GM23338 (cell line): ENCODE measurements around the gene RORC. TPM values are rescaled to one million over a fixed set of nuclear protein-coding genes. Genes with fewer than 3 reads are reported as not detected.

Experiments
- ATAC-seq: fragments of 200-7000 bp; cut with Tn5 transposase; 3 replicates; pipeline ENCODE4 v1.9.1; 2020
- DNase-seq: peaks from one replicate; pipeline ENCODE4 v3.0.0-alpha.2; 2015; ENCODE audit warnings: low spot score
- H2AFZ ChIP-seq: fragments of 200-600 bp; sonication (generic); 2 replicates; pipeline ENCODE4 v1.8.0; 2016; ENCODE audit warnings: antibody characterized with exemption, mild to moderate bottlenecking, moderate library complexity
- H3F3A ChIP-seq: fragments of 200-600 bp; sonication (generic); replicated peaks from 2 replicates; pipeline ENCODE4 v1.8.0; 2017; ENCODE audit warnings: antibody characterized with exemption, mixed run types, low read depth
- H3K27ac ChIP-seq: fragments of 200-600 bp; sonication (generic); 2 replicates; pipeline ENCODE4 v1.6.1; 2016; ENCODE audit warnings: low read depth
- H3K27me3 ChIP-seq: fragments of 200-600 bp; sonication (generic); 2 replicates; pipeline ENCODE4 v1.8.0; 2016; ENCODE audit warnings: mild to moderate bottlenecking, mixed run types, moderate library complexity; ENCODE audit not compliant: insufficient read depth
- H3K36me3 ChIP-seq: fragments of 200-600 bp; sonication (generic); 2 replicates; pipeline ENCODE4 v1.8.0; 2016; ENCODE audit warnings: mild to moderate bottlenecking; ENCODE audit not compliant: insufficient read depth
- H3K4me1 ChIP-seq: fragments of 200-600 bp; sonication (generic); 2 replicates; pipeline ENCODE4 v1.8.0; 2016; ENCODE audit warnings: mild to moderate bottlenecking, moderate library complexity; ENCODE audit not compliant: insufficient read depth
- H3K4me2 ChIP-seq: fragments of 200-600 bp; sonication (generic); 2 replicates; pipeline ENCODE4 v1.7.1; 2017; ENCODE audit warnings: mixed run types
- H3K4me3 ChIP-seq: fragments of 200-600 bp; sonication (generic); 2 replicates; pipeline ENCODE4 v1.6.1; 2016; ENCODE audit warnings: mixed run types
- H3K79me2 ChIP-seq: fragments of 200-600 bp; sonication (generic); replicated peaks from 2 replicates; pipeline ENCODE4 v1.8.0; 2017; ENCODE audit warnings: mild to moderate bottlenecking; ENCODE audit not compliant: insufficient read depth
- H3K9me2 ChIP-seq: fragments of 200-600 bp; sonication (generic); 2 replicates; pipeline ENCODE4 v1.8.0; 2017; ENCODE audit not compliant: insufficient read depth
- H4K20me1 ChIP-seq: fragments of 200-600 bp; sonication (generic); replicated peaks from 2 replicates; pipeline ENCODE4 v1.8.0; 2017; ENCODE audit warnings: mild to moderate bottlenecking; ENCODE audit not compliant: insufficient read depth
- H3K27ac Mint-ChIP-seq: 2 replicates; pipeline ENCODE4 v1.8.0; 2020; ENCODE audit warnings: inconsistent platforms, mild to moderate bottlenecking, moderate library complexity, mixed read lengths
- H3K27me3 Mint-ChIP-seq: 3 replicates; pipeline ENCODE4 v1.8.0; 2022; ENCODE audit warnings: low read depth, mild to moderate bottlenecking, moderate library complexity, mixed read lengths, inconsistent platforms; ENCODE audit not compliant: insufficient read depth, poor library complexity
- H3K36me3 Mint-ChIP-seq: 3 replicates; pipeline ENCODE4 v1.8.0; 2021; ENCODE audit warnings: low read depth, mild to moderate bottlenecking, inconsistent platforms, moderate library complexity, mixed read lengths
- H3K4me1 Mint-ChIP-seq: 3 replicates; pipeline ENCODE4 v1.8.0; 2020; ENCODE audit warnings: mild to moderate bottlenecking, inconsistent platforms, mixed read lengths
- H3K4me3 Mint-ChIP-seq: 3 replicates; pipeline ENCODE4 v1.8.0; 2021; ENCODE audit warnings: moderate library complexity, mild to moderate bottlenecking, inconsistent platforms, mixed read lengths
- H3K9me3 Mint-ChIP-seq: 3 replicates; pipeline ENCODE4 v1.8.0; 2020; ENCODE audit warnings: moderate library complexity, mild to moderate bottlenecking, inconsistent platforms, mixed read lengths
- CREB1 ChIP-seq: fragments of 250-450 bp; sonication (Bioruptor Pico); IDR thresholded peaks from 2 replicates; pipeline ENCODE4 v1.5.0; 2020; ENCODE audit warnings: low read depth, mild to moderate bottlenecking, moderate library complexity
- CTCF ChIP-seq, 2 experiments: fragments of 200-600 bp in 1 of 2; sonication (generic) in 1 of 2; conservative IDR thresholded peaks; 2 replicates each; pipeline versions ENCODE4 v1.5.1 to v1.6.1; 2016 to 2017; ENCODE audit warnings: antibody characterized with exemption in 2 of 2, low read depth in 2 of 2, mild to moderate bottlenecking in 2 of 2, moderate library complexity in 1 of 2
- ETS1 ChIP-seq: IDR thresholded peaks from 2 replicates; pipeline ENCODE4 v1.6.1; 2016; ENCODE audit warnings: antibody characterized with exemption
- EZH2 ChIP-seq: fragments of 200-600 bp; sonication (generic); IDR thresholded peaks from one replicate; pipeline ENCODE4 v1.8.0; 2017; ENCODE audit warnings: antibody characterized with exemption, mild to moderate bottlenecking, low read depth; ENCODE audit not compliant: unreplicated experiment
- EZH2phosphoT487 ChIP-seq: fragments of 200-600 bp; sonication (generic); IDR thresholded peaks from one replicate; pipeline ENCODE4 v1.8.1; 2018; ENCODE audit warnings: antibody characterized with exemption; ENCODE audit not compliant: unreplicated experiment
- JUNB ChIP-seq: IDR thresholded peaks from one replicate; pipeline ENCODE4 v1.6.1; 2016; ENCODE audit warnings: antibody characterized with exemption; ENCODE audit not compliant: unreplicated experiment
- NANOG ChIP-seq: IDR thresholded peaks from 2 replicates; pipeline ENCODE4 v1.6.1; 2016; ENCODE audit warnings: antibody characterized with exemption, borderline replicate concordance
- POLR2AphosphoS5 ChIP-seq: IDR thresholded peaks from 2 replicates; pipeline ENCODE4 v1.6.1; 2016; ENCODE audit warnings: antibody characterized with exemption, low read depth
- REST ChIP-seq: IDR thresholded peaks from one replicate; pipeline ENCODE4 v1.6.1; 2018; ENCODE audit warnings: antibody characterized with exemption; ENCODE audit not compliant: unreplicated experiment
- STAT1 ChIP-seq: IDR thresholded peaks from one replicate; pipeline ENCODE4 v1.6.1; 2016; ENCODE audit warnings: antibody characterized with exemption; ENCODE audit not compliant: unreplicated experiment
- ZNF114 ChIP-seq: fragments of 250-450 bp; sonication (Bioruptor Pico); IDR thresholded peaks from 2 replicates; pipeline ENCODE4 v1.5.0; 2020; ENCODE audit warnings: mild to moderate bottlenecking, moderate library complexity
- ZNF331 ChIP-seq: fragments of 250-450 bp; sonication (Bioruptor Pico); IDR thresholded peaks from 2 replicates; pipeline ENCODE4 v1.5.0; 2020; ENCODE audit warnings: low read depth, mild to moderate bottlenecking, moderate library complexity
- ZNF462 ChIP-seq: fragments of 250-450 bp; sonication (Bioruptor Pico); IDR thresholded peaks from 2 replicates; pipeline ENCODE4 v1.5.0; 2020; ENCODE audit warnings: mild to moderate bottlenecking, moderate library complexity
- polyA plus RNA-seq: library from polyadenylated mRNA; unstranded; fragments of >200 nt; fragmentation: Nextera tagmentation; extraction: Ambion mirVana; gene quantifications from 2 replicates; pipeline ENCODE4 v1.2.1, GENCODE V29; 2016
- total RNA-seq: library from RNA; depleted of rRNA; stranded (reverse); fragments of >200 nt; shearing (Covaris generic); gene quantifications from 2 replicates; pipeline ENCODE4 v1.2.3, GENCODE V29; 2014

RORC gene
- total and polyA plus RNA-seq, 2 experiments from 2014 or later = 0.29 to 0.97 TPM

GRCh38 chr1:151802372-151802771 lies 29.2 kb downstream of the RORC start:
- H3K4me1 Mint-ChIP-seq = peaks cover 14% of the 10 kb centered on the region
- no peak for ATAC-seq
- H3K27ac ChIP-seq = no peak overlapping the region

More at GRCh38 chr1:151802372-151802771, 29.2 kb downstream of the RORC start:
- Mint-ChIP-seq H3K9me3 (no peaks in the 10 kb centered on the region), H3K36me3 (no peaks in the 10 kb centered on the region), H3K27me3 (no peaks in the 10 kb centered on the region), H3K4me3 (no peak overlapping the region), H3K27ac (no peak overlapping the region)
- Histone ChIP-seq H3K27me3 (no peaks in the 10 kb centered on the region), H3K79me2 (no peaks in the 10 kb centered on the region), H3K4me2 (no peak overlapping the region), H4K20me1 (0 out of 2 replicates have a peak, but pooled peaks cover 2% of the 10 kb centered on the region), H3F3A (no peaks in the 10 kb centered on the region), H3K4me1 (0 out of 2 replicates have a peak, but pooled peaks cover 3% of the 10 kb centered on the region), H3K4me3 (no peak overlapping the region), H3K9me2 (no peaks in the 10 kb centered on the region), H2AFZ (no peak overlapping the region), H3K36me3 (no peaks in the 10 kb centered on the region)
- DNase-seq = no peak
- TF ChIP-seq ZNF331 (no peak), STAT1 (no peak), EZH2phosphoT487 (no peak), JUNB (no peak), CREB1 (no peak), NANOG (no peak), ZNF462 (CRISPR knock-in tag) (no peak), EZH2 (no peak), POLR2AphosphoS5 (no peak), ETS1 (no peak), REST (no peak), CTCF (conservative IDR thresholded peaks at IDR 0.05; ENCODE audit: low read depth in 2 of 2) (no peak), ZNF114 (CRISPR knock-in tag) (no peak)
